Neural cell (in vitro differentiated cells): ENCODE data around the gene RSPH1. TPM values are rescaled to one million over a fixed set of nuclear protein-coding genes. Genes with fewer than 3 reads are reported as not detected.

Source experiments
- H2AFZ ChIP-seq: fragments of 200-600, 300-800 bp; sonication (generic), shearing (Covaris generic); 2 replicates; pipeline ENCODE4 v1.6.0; 2014; ENCODE audit warnings: low read depth, mild to moderate bottlenecking, antibody characterized with exemption, low read length, moderate library complexity
- H3F3A ChIP-seq: fragments of 200-600 bp; shearing (Covaris generic); 2 replicates; pipeline ENCODE4 v1.6.1; 2016; ENCODE audit warnings: mild to moderate bottlenecking, moderate library complexity, mixed read lengths, antibody characterized with exemption, low read length; ENCODE audit not compliant: insufficient read depth, poor library complexity, severe bottlenecking
- H3K27ac ChIP-seq: fragments of 200-600, 300-800 bp; sonication (generic), shearing (Covaris generic); 2 replicates; pipeline ENCODE4 v1.5.1; 2014; ENCODE audit warnings: mild to moderate bottlenecking, low read length, moderate library complexity
- H3K27me3 ChIP-seq: fragments of 300-800, 200-600 bp; sonication (generic), shearing (Covaris generic); 2 replicates; pipeline ENCODE4 v1.6.0; 2014; ENCODE audit warnings: mild to moderate bottlenecking, low read depth, low read length, moderate library complexity; ENCODE audit not compliant: insufficient read depth
- H3K36me3 ChIP-seq: fragments of 300-800, 200-600 bp; sonication (generic), shearing (Covaris generic); 2 replicates; pipeline ENCODE4 v1.5.1; 2014; ENCODE audit warnings: mild to moderate bottlenecking, antibody characterized with exemption, low read length, moderate library complexity; ENCODE audit not compliant: insufficient read depth
- H3K4me2 ChIP-seq: fragments of 300-800, 200-600 bp; sonication (generic), shearing (Covaris generic); 2 replicates; pipeline ENCODE4 v1.6.0; 2014; ENCODE audit warnings: mild to moderate bottlenecking, low read length
- H3K4me3 ChIP-seq: fragments of 300-800, 200-600 bp; sonication (generic), shearing (Covaris generic); 2 replicates; pipeline ENCODE4 v1.5.1; 2014; ENCODE audit warnings: mild to moderate bottlenecking, low read length, moderate library complexity
- H3K79me2 ChIP-seq: fragments of 200-600 bp; shearing (Covaris generic); replicated peaks from 2 replicates; pipeline ENCODE4 v1.6.0; 2014; ENCODE audit warnings: mild to moderate bottlenecking, low read length, moderate library complexity; ENCODE audit not compliant: insufficient read depth
- H3K9ac ChIP-seq: fragments of 300-800, 200-600 bp; sonication (generic), shearing (Covaris generic); 2 replicates; pipeline ENCODE4 v1.6.1; 2016; ENCODE audit warnings: mild to moderate bottlenecking, low read length, mixed read lengths
- H3K9me2 ChIP-seq: fragments of 200-600 bp; shearing (Covaris generic); 2 replicates; pipeline ENCODE4 v1.6.1; 2016; ENCODE audit warnings: mild to moderate bottlenecking, low read length, mixed read lengths; ENCODE audit not compliant: insufficient read depth
- H3K9me3 ChIP-seq: fragments of 200-600, 300-800 bp; sonication (generic), shearing (Covaris generic); 2 replicates; pipeline ENCODE4 v1.6.1; 2016; ENCODE audit warnings: mild to moderate bottlenecking, mixed run types, low read length, moderate library complexity, mixed read lengths
- H4K20me1 ChIP-seq: fragments of 200-600 bp; shearing (Covaris generic); 2 replicates; pipeline ENCODE4 v1.6.1; 2016; ENCODE audit warnings: mild to moderate bottlenecking, mixed run types; ENCODE audit not compliant: insufficient read depth
- CTCF ChIP-seq: fragments of 450-650 bp; IDR thresholded peaks from 2 replicates; pipeline ENCODE4 v1.5.1; 2014; ENCODE audit warnings: antibody characterized with exemption, mild to moderate bottlenecking, moderate library complexity; ENCODE audit not compliant: poor library complexity, severe bottlenecking
- EP300 ChIP-seq: fragments of 450-650 bp; conservative IDR thresholded peaks from 2 replicates; pipeline ENCODE4 v1.6.1; 2014; ENCODE audit warnings: antibody characterized with exemption, mild to moderate bottlenecking, moderate library complexity; ENCODE audit not compliant: poor library complexity, severe bottlenecking
- EZH2 ChIP-seq: fragments of 200-600, 300-800 bp; shearing (Covaris generic), sonication (generic); IDR thresholded peaks from 2 replicates; pipeline ENCODE4 v1.6.1; 2014; ENCODE audit warnings: antibody characterized with exemption, low read length, borderline replicate concordance, mild to moderate bottlenecking; ENCODE audit not compliant: insufficient read depth, poor library complexity, severe bottlenecking
- MXI1 ChIP-seq: fragments of 450-650 bp; conservative IDR thresholded peaks from 2 replicates; pipeline ENCODE4 v1.6.1; 2014; ENCODE audit warnings: antibody characterized with exemption, mild to moderate bottlenecking; ENCODE audit not compliant: poor library complexity, severe bottlenecking
- POLR2AphosphoS5 ChIP-seq: IDR thresholded peaks from 2 replicates; pipeline ENCODE4 v1.6.1; 2012
- RAD21 ChIP-seq: fragments of 450-650 bp; conservative IDR thresholded peaks from 2 replicates; pipeline ENCODE4 v1.6.1; 2014; ENCODE audit warnings: antibody characterized with exemption, mild to moderate bottlenecking, moderate library complexity
- REST ChIP-seq: IDR thresholded peaks from 2 replicates; pipeline ENCODE4 v1.6.1; 2012; ENCODE audit warnings: borderline replicate concordance
- SMC3 ChIP-seq: fragments of 450-650 bp; conservative IDR thresholded peaks from 2 replicates; pipeline ENCODE4 v1.6.1; 2014; ENCODE audit warnings: antibody characterized with exemption, mild to moderate bottlenecking, moderate library complexity; ENCODE audit not compliant: poor library complexity
- TAF1 ChIP-seq: IDR thresholded peaks from 2 replicates; pipeline ENCODE4 v1.6.1; 2012; ENCODE audit warnings: low read depth
- polyA plus RNA-seq: library from polyadenylated mRNA; depleted of rRNA; stranded (reverse); fragments of >200 nt; gene quantifications from 2 replicates; pipeline ENCODE4 v1.2.3, GENCODE V29; 2014

The RSPH1 gene
- polyA plus RNA-seq, 1 donor from 2014 or later = 1.3 TPM

GRCh38 chr21:42426876-42427480 lies 69.0 kb downstream of the RSPH1 start:
- Histone ChIP-seq H4K20me1 (no peaks in the 10 kb centered on the region), H3K36me3 (no peaks in the 10 kb centered on the region), H3K27me3 (no peaks in the 10 kb centered on the region), H3K4me2 (no peak overlapping the region), H3K4me3 (no peak overlapping the region), H3K27ac (no peak overlapping the region), H3K9ac (no peak overlapping the region), H3K79me2 (no peaks in the 10 kb centered on the region), H3K9me2 (no peaks in the 10 kb centered on the region), H3K9me3 (peaks cover 2% of the 10 kb centered on the region), H2AFZ (no peak overlapping the region), H3F3A (no peaks in the 10 kb centered on the region)
- TF ChIP-seq RAD21 = no peak
- no peak for TF ChIP-seq CTCF
- TF ChIP-seq TAF1 = no peak
- TF ChIP-seq MXI1 = no peak
- TF ChIP-seq EZH2 = no peak
- TF ChIP-seq POLR2AphosphoS5 = no peak
- no peak for TF ChIP-seq REST
- TF ChIP-seq EP300 = no peak
- TF ChIP-seq SMC3 = no peak

- no peak overlapping the region for H3K9ac ChIP-seq
- TF ChIP-seq REST (no peak), POLR2AphosphoS5 (no peak), MXI1 (no peak), SMC3 (no peak), CTCF (no peak), RAD21 (no peak), EP300 (no peak), TAF1 (no peak)
- no peak overlapping the region for H3K4me2 ChIP-seq
- H3F3A ChIP-seq = no peaks in the 10 kb centered on the region
- H3K27ac ChIP-seq = no peak overlapping the region
- no peaks in the 10 kb centered on the region for H3K27me3 ChIP-seq
- H3K79me2 ChIP-seq = no peaks in the 10 kb centered on the region
- H4K20me1 ChIP-seq = no peaks in the 10 kb centered on the region
- H2AFZ ChIP-seq = no peak overlapping the region
- no peaks in the 10 kb centered on the region for H3K9me2 ChIP-seq
- H3K9me3 ChIP-seq = peaks cover 1% of the 10 kb centered on the region
- H3K4me3 ChIP-seq = no peak overlapping the region
- H3K36me3 ChIP-seq = no peaks in the 10 kb centered on the region
Measured at GRCh38 chr21:42426424-42426823, 69.6 kb downstream of the RSPH1 start.
